IPS DF 6.9 (cell line): ENCODE data around the gene AIRE.

ENCODE experiments used
- DNase-seq: peaks from one replicate; pipeline ENCODE4 v3.0.0-alpha.2; 2013; ENCODE audit warnings: low read depth, low spot score
- H3K27ac ChIP-seq: one replicate; pipeline ENCODE4 v1.5.1; 2013; ENCODE audit warnings: low read length, control low read depth
- H3K27me3 ChIP-seq: 2 replicates; pipeline ENCODE4 v1.6.1; 2013; ENCODE audit warnings: mild to moderate bottlenecking, low read length; ENCODE audit not compliant: control insufficient read depth, insufficient read depth
- H3K36me3 ChIP-seq: 2 replicates; pipeline ENCODE4 v1.6.1; 2013; ENCODE audit warnings: low read length; ENCODE audit not compliant: control insufficient read depth, insufficient read depth
- H3K4me1 ChIP-seq: 2 replicates; pipeline ENCODE4 v1.6.1; 2013; ENCODE audit warnings: low read length; ENCODE audit not compliant: control insufficient read depth, insufficient read depth
- H3K4me3 ChIP-seq: 2 replicates; pipeline ENCODE4 v1.5.1; 2013; ENCODE audit warnings: mild to moderate bottlenecking, low read length
- H3K9me3 ChIP-seq: 2 replicates; pipeline ENCODE4 v1.6.1; 2013; ENCODE audit warnings: low read length, inconsistent platforms; ENCODE audit not compliant: control insufficient read depth, insufficient read depth
- WGBS: extraction: QIAGEN DNeasy Blood & Tissue Kit; methylation state at CpG from one replicate; pipeline ENCODE4 v1.1.7; 2013; ENCODE audit warnings: mixed read lengths, missing lambda C conversion rate; ENCODE audit not compliant: insufficient read length, insufficient coverage; 5-methylcytosine and 5-hydroxymethylcytosine counted together

The AIRE gene

GRCh38 chr21:44317871-44318270 is 32.2 kb downstream of the AIRE start:
- H3K4me1 ChIP-seq = no peaks in the 10 kb centered on the region
- no peak overlapping the region for H3K27ac ChIP-seq
- no peaks in the 10 kb centered on the region for H3K27me3 ChIP-seq
- no CpG with 5 or more reads among the region's 22 CpGs for WGBS
- no peak for DNase-seq
- peaks cover 26% of the 10 kb centered on the region for H3K36me3 ChIP-seq
- no peaks in the 10 kb centered on the region for H3K9me3 ChIP-seq
- H3K4me3 ChIP-seq = no peak overlapping the region

DNA sequence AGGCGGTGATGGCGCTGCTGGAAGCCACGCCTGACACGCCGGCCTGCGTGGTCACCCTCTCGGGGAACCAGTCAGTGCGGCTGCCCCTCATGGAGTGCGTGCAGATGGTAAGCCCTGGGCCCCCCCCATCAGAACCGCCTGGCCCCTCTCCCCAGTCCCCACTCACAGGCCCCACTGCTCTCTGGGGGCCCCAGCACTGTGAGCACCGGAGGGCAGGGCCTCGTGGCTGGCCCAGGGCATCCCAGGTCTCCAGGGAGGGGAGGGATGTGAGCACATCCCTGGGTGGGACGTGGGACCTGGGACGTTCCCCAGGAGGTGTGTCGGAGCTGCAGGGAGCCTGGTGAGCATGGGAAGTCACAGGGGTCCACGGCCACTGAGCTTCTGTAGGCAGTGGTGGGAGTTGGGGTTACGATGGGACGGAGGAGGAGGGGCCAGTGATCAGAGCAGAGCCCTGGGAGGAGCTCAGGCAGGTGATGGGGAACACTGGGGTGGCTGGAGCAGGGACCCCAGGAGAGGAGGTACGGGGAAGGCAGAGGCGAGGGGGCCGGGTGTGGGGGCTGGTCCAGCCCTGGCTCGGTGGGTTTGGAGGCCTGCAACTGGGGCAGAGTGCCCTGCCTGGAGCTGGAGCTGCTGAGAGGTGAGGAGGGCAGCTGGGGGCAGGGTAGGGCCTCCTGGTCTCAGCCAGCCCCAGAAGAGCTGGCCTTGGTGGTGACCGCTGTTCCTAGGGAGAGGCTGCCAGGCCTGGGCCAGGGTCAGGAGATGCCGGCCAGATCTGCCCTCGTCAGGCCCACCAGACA is 33.0 kb downstream of the AIRE start:
- DNase-seq = no peak
- no CpG with 5 or more reads among the region's 25 CpGs for WGBS
- Histone ChIP-seq H3K4me3 (no peak overlapping the region), H3K27ac (no peak overlapping the region), H3K4me1 (no peaks in the 10 kb centered on the region), H3K27me3 (no peaks in the 10 kb centered on the region), H3K36me3 (peaks cover 24% of the 10 kb centered on the region), H3K9me3 (no peaks in the 10 kb centered on the region)

DNA sequence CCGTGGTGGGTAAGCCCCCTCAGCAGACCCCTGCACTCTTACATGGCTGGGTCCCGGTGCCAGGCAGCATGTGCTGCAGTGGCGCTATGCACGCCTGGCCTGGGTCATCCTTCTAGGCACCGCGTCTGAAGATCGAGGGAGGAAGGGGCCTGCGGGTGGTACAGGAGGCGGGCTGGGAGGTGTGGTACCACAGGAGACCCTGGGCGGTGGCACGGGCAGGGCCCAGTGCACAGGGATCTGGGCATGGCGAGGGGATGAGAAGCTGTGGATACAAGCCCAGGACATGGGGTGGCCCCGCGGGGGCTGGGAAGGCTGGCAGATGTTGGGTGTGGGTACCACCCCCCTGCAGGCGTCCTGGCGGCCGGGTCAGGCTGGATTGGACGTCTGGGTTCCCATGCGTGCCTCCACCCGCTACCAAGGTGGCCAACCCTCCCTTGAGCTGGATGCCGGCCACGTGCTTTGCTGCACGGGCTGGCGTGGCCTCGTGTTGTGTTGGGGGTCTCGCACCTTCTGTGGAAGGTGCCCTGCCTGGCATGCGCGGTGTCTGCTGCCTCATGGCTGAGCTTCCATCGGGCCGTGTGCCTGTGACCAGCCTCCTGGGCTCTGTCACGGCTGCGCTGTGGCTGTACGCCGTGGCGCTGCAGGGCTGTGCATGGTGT is 33.9 kb downstream of the AIRE start:
- no peak overlapping the region for H3K27ac ChIP-seq
- H3K4me3 ChIP-seq = no peak overlapping the region
- H3K4me1 ChIP-seq = no peaks in the 10 kb centered on the region
- H3K9me3 ChIP-seq = no peaks in the 10 kb centered on the region
- no peak for DNase-seq
- whole genome bisulfite sequencing = no CpG with 5 or more reads among the region's 35 CpGs
- H3K36me3 ChIP-seq = peaks cover 26% of the 10 kb centered on the region
- H3K27me3 ChIP-seq = no peaks in the 10 kb centered on the region

GRCh38 chr21:44320847-44321246 is 35.2 kb downstream of the AIRE start:
- H3K36me3 ChIP-seq = peaks cover 23% of the 10 kb centered on the region
- no peaks in the 10 kb centered on the region for H3K9me3 ChIP-seq
- no CpG with 5 or more reads among the region's 13 CpGs for WGBS
- H3K27me3 ChIP-seq = no peaks in the 10 kb centered on the region
- no peak overlapping the region for H3K27ac ChIP-seq
- H3K4me1 ChIP-seq = no peaks in the 10 kb centered on the region
- no peak overlapping the region for H3K4me3 ChIP-seq
- DNase-seq = no peak

GRCh38 chr21:44321846-44322450 is 36.3 kb downstream of the AIRE start:
- DNase-seq = no peak
- Histone ChIP-seq H3K27me3 (no peaks in the 10 kb centered on the region), H3K27ac (no peak overlapping the region), H3K9me3 (no peaks in the 10 kb centered on the region), H3K36me3 (peaks cover 17% of the 10 kb centered on the region), H3K4me1 (no peaks in the 10 kb centered on the region), H3K4me3 (no peak overlapping the region)
- no CpG with 5 or more reads among the region's 23 CpGs for WGBS

- Histone ChIP-seq H3K27me3 (no peaks in the 10 kb centered on the region), H3K4me3 (no peak overlapping the region), H3K27ac (no peak overlapping the region), H3K9me3 (no peaks in the 10 kb centered on the region), H3K36me3 (peaks cover 17% of the 10 kb centered on the region), H3K4me1 (no peaks in the 10 kb centered on the region)
- no CpG with 5 or more reads among the region's 38 CpGs for WGBS
- no peak for DNase-seq
These were observed 37.1 kb downstream of the AIRE start for GRCh38 chr21:44322621-44323325.

- no peaks in the 10 kb centered on the region for H3K9me3 ChIP-seq
- H3K27me3 ChIP-seq = no peaks in the 10 kb centered on the region
- H3K4me1 ChIP-seq = no peaks in the 10 kb centered on the region
- H3K27ac ChIP-seq = no peak overlapping the region
- H3K36me3 ChIP-seq = peaks cover 14% of the 10 kb centered on the region
- no peak for DNase-seq
- no CpG with 5 or more reads among the region's 20 CpGs for WGBS
- no peak overlapping the region for H3K4me3 ChIP-seq
These were observed 37.9 kb downstream of the AIRE start for GRCh38 chr21:44323591-44323990.

DNA sequence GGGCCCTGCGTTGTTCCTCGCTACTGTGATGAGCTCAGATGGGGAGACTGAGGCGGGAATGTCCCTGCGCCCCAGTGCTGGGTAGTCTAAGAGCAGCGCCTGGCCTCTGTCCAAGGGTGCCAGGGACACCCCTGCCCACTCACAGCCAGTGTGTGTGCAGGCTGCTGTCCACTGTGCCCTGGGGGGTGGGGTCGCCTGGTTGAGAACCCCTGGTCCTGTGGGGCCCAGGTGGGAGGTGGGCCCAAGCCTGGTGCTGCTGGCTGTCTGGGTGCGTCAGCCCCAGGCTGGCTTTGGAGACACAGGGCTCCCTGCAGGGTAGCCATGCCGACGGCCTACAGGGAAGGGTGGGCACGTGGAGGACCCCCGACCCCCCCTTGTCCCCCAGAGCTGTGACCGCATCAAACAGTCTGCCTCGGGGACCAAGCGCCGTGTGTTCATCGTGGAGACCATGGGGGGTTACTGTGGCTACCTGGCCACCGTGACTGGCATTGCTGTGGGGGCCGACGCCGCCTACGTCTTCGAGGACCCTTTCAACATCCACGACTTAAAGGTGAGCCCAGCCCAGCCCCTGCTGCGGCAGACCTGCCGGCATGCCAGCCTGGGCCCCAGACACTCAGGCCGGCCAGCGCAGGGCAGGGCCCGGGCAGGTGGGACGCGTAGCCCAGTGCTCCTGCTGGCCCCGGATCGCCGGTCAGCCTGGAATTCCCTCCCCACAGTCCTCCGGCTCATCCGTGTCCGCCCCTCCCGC is 38.6 kb downstream of the AIRE start:
- no peak overlapping the region for H3K4me3 ChIP-seq
- no peaks in the 10 kb centered on the region for H3K9me3 ChIP-seq
- whole genome bisulfite sequencing = no CpG with 5 or more reads among the region's 37 CpGs
- no peak overlapping the region for H3K27ac ChIP-seq
- DNase-seq = no peak
- H3K36me3 ChIP-seq = peaks cover 14% of the 10 kb centered on the region
- H3K27me3 ChIP-seq = no peaks in the 10 kb centered on the region
- H3K4me1 ChIP-seq = no peaks in the 10 kb centered on the region

GRCh38 chr21:44324854-44325107 is 39.1 kb downstream of the AIRE start:
- no peak for DNase-seq
- Histone ChIP-seq H3K27me3 (no peaks in the 10 kb centered on the region), H3K36me3 (peaks cover 14% of the 10 kb centered on the region), H3K4me3 (no peak overlapping the region), H3K27ac (no peak overlapping the region), H3K9me3 (no peaks in the 10 kb centered on the region), H3K4me1 (no peaks in the 10 kb centered on the region)
- no CpG with 5 or more reads among the region's 11 CpGs for WGBS
